Measurements from ENCODE around the gene ADCY1. TPM values are rescaled to one million over a fixed set of nuclear protein-coding genes. Genes with fewer than 3 reads are reported as not detected.

ADCY1 gene
- polyA plus RNA-seq, 4 donors: under 0.01 to 1.0 (median 0.88) TPM; not detected in 1

DNA sequence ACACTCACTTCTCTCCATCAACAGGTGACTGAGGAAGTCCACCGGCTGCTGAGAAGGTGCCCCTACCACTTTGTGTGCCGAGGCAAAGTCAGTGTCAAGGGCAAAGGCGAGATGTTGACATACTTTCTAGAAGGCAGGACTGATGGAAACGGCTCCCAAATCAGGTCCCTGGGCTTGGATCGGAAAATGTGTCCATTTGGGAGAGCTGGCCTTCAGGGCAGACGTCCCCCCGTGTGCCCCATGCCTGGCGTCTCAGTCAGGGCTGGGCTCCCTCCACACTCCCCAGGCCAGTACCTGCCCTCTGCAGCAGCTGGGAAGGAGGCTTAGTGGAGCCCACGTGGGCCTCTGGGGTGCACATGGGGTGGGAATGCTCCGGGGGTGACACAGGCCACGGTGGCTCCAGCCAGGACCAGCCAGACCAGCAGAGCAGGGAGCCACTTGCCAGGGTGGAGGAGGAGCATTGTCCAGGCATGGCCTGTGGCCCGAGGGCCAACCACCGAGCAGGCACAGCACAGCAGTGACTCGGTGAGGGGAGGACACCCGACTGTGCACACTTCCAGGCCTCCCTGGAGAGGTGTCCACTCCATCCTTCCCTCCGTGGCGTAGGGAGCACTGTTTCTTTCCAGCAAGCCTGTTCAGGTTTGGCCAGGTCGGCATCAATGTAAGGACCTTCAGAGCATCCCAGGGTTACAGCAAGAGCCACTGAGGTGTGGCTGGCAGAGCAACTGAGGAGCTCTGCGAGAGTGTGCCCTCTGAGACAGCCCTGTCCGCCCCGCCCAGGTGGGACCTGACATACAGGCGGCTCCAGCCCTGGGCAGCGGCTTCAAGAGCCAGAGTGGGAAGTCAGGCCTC, 139.7 kb downstream of the ADCY1 start:
- DNase-seq (no peak), FAIRE-seq (no peak)
- Histone ChIP-seq H3K4me3 (ENCODE audit: low read depth in 1 of 3, low read length in 3 of 3) (no peak overlapping the region), H3K4me1 (ENCODE audit: control insufficient read depth in 3 of 3, insufficient read depth in 2 of 3, low read depth in 1 of 3, low read length in 2 of 3) (no peaks in the 10 kb centered on the region), H3K36me3 (ENCODE audit: control insufficient read depth in 3 of 3, insufficient read depth in 2 of 3, low read depth in 1 of 3, low read length in 3 of 3) (peaks cover 0 to 2% (median 0%) of the 10 kb centered on the region in 3 donors), H3K9me3 (ENCODE audit: control insufficient read depth in 2 of 2, insufficient read depth in 1 of 2, low read depth in 1 of 2, low read length in 1 of 2) (no peaks in the 10 kb centered on the region), H3K27me3 (ENCODE audit: control insufficient read depth in 3 of 3, insufficient read depth in 3 of 3, low read length in 3 of 3) (no peaks in the 10 kb centered on the region), H3K27ac (ENCODE audit: low read depth in 1 of 3, low read length in 2 of 3) (no peak overlapping the region)
- 79 to 87% (median 85%) methylated on average over 23 of the region's 23 CpGs for WGBS, 3 donors

DNA sequence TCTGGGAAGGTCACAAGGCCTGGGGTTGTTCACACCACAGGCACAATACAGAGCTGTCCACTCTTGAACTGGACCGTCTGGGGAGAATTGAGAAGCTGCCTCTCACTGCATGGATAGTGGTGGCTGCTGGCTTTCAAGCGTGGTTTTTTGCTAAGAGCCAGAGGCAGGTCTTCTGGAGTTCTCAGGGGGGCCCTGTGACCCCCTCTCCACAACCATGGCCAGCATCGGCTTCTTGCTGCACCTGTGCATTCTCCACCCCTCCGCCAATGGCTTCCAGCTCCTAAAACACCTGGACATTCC, 140.3 kb downstream of the ADCY1 start:
- H3K27me3 ChIP-seq (ENCODE audit: control insufficient read depth in 3 of 3, insufficient read depth in 3 of 3, low read length in 3 of 3): no peaks in the 10 kb centered on the region
- H3K9me3 ChIP-seq (ENCODE audit: control insufficient read depth in 2 of 2, insufficient read depth in 1 of 2, low read depth in 1 of 2, low read length in 1 of 2): no peaks in the 10 kb centered on the region
- no peak for DNase-seq
- no peak overlapping the region for H3K27ac ChIP-seq (ENCODE audit: low read depth in 1 of 3, low read length in 2 of 3)
- FAIRE-seq: no peak
- no peak overlapping the region for H3K4me3 ChIP-seq (ENCODE audit: low read depth in 1 of 3, low read length in 3 of 3)
- WGBS, 3 donors: 66 to 67% (median 67%) methylated on average over 4 of the region's 4 CpGs
- peaks cover 0 to 2% (median 0%) of the 10 kb centered on the region in 3 donors for H3K36me3 ChIP-seq (ENCODE audit: control insufficient read depth in 3 of 3, insufficient read depth in 2 of 3, low read depth in 1 of 3, low read length in 3 of 3)
- H3K4me1 ChIP-seq (ENCODE audit: control insufficient read depth in 3 of 3, insufficient read depth in 2 of 3, low read depth in 1 of 3, low read length in 2 of 3): no peaks in the 10 kb centered on the region

DNA sequence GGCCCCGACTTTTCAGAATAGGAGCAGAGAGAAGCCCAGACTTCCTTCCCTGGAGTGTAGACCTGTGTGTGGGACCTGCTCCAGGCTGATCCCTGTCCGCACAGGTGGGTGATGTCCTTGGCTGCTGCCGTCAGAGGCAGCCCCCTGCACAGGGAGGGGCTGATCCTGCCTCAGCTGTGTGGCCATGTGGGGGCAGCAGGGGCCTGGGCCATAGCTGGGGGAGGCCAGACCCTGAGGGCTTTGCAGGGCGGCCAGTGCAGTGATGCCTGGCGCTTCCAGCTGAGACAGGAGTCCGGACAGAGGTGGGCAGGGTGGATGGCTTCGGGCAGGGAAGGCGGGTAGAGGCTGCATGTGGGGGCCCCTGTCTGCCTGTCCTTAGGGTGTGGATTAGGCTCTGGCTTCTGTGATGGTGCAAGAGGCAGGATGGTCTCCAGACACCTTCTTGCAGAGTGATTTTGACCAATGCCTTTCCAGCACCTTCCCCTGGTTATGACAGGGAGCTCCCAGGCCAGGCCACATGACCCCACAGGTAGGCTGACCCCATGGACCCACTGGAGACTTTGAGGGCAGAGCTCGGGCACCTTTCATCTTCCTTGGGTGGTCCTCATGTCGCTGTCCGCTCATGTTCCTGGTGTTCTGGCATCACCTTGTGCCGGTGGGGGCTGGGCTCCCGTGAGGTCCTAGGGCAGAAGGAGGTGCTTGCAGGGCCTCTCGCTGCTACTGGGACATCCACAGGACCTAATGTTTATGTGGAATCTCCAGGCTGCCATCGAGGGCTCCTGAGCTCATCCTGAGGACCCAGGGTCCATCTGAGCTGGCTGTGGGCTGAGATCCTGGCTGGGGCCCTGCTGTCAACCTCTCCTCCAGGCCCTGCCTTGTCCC, 141.5 kb downstream of the ADCY1 start:
- DNase-seq (no peak), FAIRE-seq (no peak)
- Histone ChIP-seq H3K27me3 (ENCODE audit: control insufficient read depth in 3 of 3, insufficient read depth in 3 of 3, low read length in 3 of 3) (no peaks in the 10 kb centered on the region), H3K27ac (ENCODE audit: low read depth in 1 of 3, low read length in 2 of 3) (no peak overlapping the region), H3K36me3 (ENCODE audit: control insufficient read depth in 3 of 3, insufficient read depth in 2 of 3, low read depth in 1 of 3, low read length in 3 of 3) (peaks cover 0 to 2% (median 0%) of the 10 kb centered on the region in 3 donors), H3K9me3 (ENCODE audit: control insufficient read depth in 2 of 2, insufficient read depth in 1 of 2, low read depth in 1 of 2, low read length in 1 of 2) (no peaks in the 10 kb centered on the region), H3K4me3 (ENCODE audit: low read depth in 1 of 3, low read length in 3 of 3) (no peak overlapping the region), H3K4me1 (ENCODE audit: control insufficient read depth in 3 of 3, insufficient read depth in 2 of 3, low read depth in 1 of 3, low read length in 2 of 3) (no peaks in the 10 kb centered on the region)
- WGBS, 3 donors: 87 to 91% (median 89%) methylated on average over 15 of the region's 15 CpGs

- FAIRE-seq (no peak), DNase-seq (no peak)
- Histone ChIP-seq H3K27me3 (ENCODE audit: control insufficient read depth in 3 of 3, insufficient read depth in 3 of 3, low read length in 3 of 3) (no peaks in the 10 kb centered on the region), H3K9me3 (ENCODE audit: control insufficient read depth in 2 of 2, insufficient read depth in 1 of 2, low read depth in 1 of 2, low read length in 1 of 2) (no peaks in the 10 kb centered on the region), H3K4me1 (ENCODE audit: control insufficient read depth in 3 of 3, insufficient read depth in 2 of 3, low read depth in 1 of 3, low read length in 2 of 3) (no peaks in the 10 kb centered on the region), H3K4me3 (ENCODE audit: low read depth in 1 of 3, low read length in 3 of 3) (no peak overlapping the region), H3K36me3 (ENCODE audit: control insufficient read depth in 3 of 3, insufficient read depth in 2 of 3, low read depth in 1 of 3, low read length in 3 of 3) (peaks cover 0 to 2% (median 0%) of the 10 kb centered on the region in 3 donors), H3K27ac (ENCODE audit: low read depth in 1 of 3, low read length in 2 of 3) (no peak overlapping the region)
- 82 to 87% (median 87%) methylated on average over 16 of the region's 16 CpGs for WGBS, 3 donors
Measured at GRCh38 chr7:45716380-45717203, 142.4 kb downstream of the ADCY1 start.

- no peaks in the 10 kb centered on the region for H3K9me3 ChIP-seq (ENCODE audit: control insufficient read depth in 2 of 2, insufficient read depth in 1 of 2, low read depth in 1 of 2, low read length in 1 of 2)
Measured at GRCh38 chr7:45717537-45718235, 143.5 kb downstream of the ADCY1 start.

DNA sequence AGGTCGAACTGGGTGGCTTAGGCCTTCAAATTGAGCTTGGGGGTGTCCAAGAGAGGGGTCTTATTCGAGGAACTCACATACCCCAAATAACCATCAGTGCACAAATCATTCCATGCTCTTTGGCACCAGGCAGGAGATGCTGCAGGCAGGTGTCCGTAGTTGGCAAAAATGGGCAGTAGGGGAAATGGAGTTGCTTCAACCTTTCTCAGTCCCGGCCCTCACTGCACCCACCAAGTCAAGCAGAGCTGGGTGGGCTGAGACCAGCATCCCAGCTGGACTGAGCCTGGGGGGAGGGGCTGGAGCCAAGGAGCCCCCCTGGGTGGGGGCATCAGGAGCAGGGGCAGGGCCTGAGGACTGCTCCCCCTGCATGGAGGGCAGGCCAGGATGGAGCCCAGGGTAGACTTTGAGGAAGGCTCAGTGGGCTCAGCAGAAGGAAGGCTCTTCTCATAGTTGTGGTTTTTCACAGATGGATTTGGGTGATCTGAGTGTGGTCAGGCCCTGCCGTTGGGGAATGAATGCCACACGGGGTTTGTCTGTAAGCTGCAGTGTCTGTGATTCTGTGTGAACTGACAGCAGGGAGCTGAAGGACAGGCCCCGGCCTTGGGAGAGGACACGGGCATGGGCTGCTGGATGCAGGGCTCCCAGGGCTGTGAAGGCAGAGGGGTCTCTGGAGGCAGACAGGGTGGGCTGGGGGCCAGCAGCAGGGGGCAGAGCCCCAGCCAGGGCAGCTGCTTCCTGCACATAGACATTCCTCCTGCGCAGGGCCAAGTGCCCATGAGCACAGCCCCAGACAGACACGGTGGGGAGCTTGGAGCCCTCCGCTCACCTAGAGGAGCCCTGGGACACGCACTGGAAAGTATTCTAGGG, 144.5 kb downstream of the ADCY1 start:
- 66 to 71% (median 68%) methylated on average over 12 of the region's 12 CpGs for WGBS, 3 donors
- FAIRE-seq (no peak), DNase-seq (no peak)
- Histone ChIP-seq H3K27ac (ENCODE audit: low read depth in 1 of 3, low read length in 2 of 3) (no peak overlapping the region), H3K27me3 (ENCODE audit: control insufficient read depth in 3 of 3, insufficient read depth in 3 of 3, low read length in 3 of 3) (no peaks in the 10 kb centered on the region), H3K36me3 (ENCODE audit: control insufficient read depth in 3 of 3, insufficient read depth in 2 of 3, low read depth in 1 of 3, low read length in 3 of 3) (peaks cover 0 to 7% (median 0%) of the 10 kb centered on the region in 3 donors), H3K4me3 (ENCODE audit: low read depth in 1 of 3, low read length in 3 of 3) (no peak overlapping the region), H3K9me3 (ENCODE audit: control insufficient read depth in 2 of 2, insufficient read depth in 1 of 2, low read depth in 1 of 2, low read length in 1 of 2) (no peaks in the 10 kb centered on the region), H3K4me1 (ENCODE audit: control insufficient read depth in 3 of 3, insufficient read depth in 2 of 3, low read depth in 1 of 3, low read length in 2 of 3) (no peaks in the 10 kb centered on the region)

More at GRCh38 chr7:45717537-45718235, 143.5 kb downstream of the ADCY1 start:
- DNase-seq (no peak), FAIRE-seq (no peak)
- Histone ChIP-seq H3K27me3 (ENCODE audit: control insufficient read depth in 3 of 3, insufficient read depth in 3 of 3, low read length in 3 of 3) (no peaks in the 10 kb centered on the region), H3K36me3 (ENCODE audit: control insufficient read depth in 3 of 3, insufficient read depth in 2 of 3, low read depth in 1 of 3, low read length in 3 of 3) (peaks cover 0 to 7% (median 0%) of the 10 kb centered on the region in 3 donors), H3K27ac (ENCODE audit: low read depth in 1 of 3, low read length in 2 of 3) (no peak overlapping the region), H3K4me3 (ENCODE audit: low read depth in 1 of 3, low read length in 3 of 3) (no peak overlapping the region), H3K4me1 (ENCODE audit: control insufficient read depth in 3 of 3, insufficient read depth in 2 of 3, low read depth in 1 of 3, low read length in 2 of 3) (no peaks in the 10 kb centered on the region)
- 75 to 80% (median 76%) methylated on average over 17 of the region's 17 CpGs for WGBS, 3 donors

- WGBS, 3 donors: 91 to 94% (median 93%) methylated on average over 3 of the region's 3 CpGs
- FAIRE-seq: no peak
- DNase-seq: no peak
- no peak overlapping the region for H3K27ac ChIP-seq (ENCODE audit: low read depth in 1 of 3, low read length in 2 of 3)
- no peaks in the 10 kb centered on the region for H3K9me3 ChIP-seq (ENCODE audit: control insufficient read depth in 2 of 2, insufficient read depth in 1 of 2, low read depth in 1 of 2, low read length in 1 of 2)
- no peaks in the 10 kb centered on the region for H3K4me1 ChIP-seq (ENCODE audit: control insufficient read depth in 3 of 3, insufficient read depth in 2 of 3, low read depth in 1 of 3, low read length in 2 of 3)
- peaks cover 2 to 14% (median 4%) of the 10 kb centered on the region in 3 donors for H3K36me3 ChIP-seq (ENCODE audit: control insufficient read depth in 3 of 3, insufficient read depth in 2 of 3, low read depth in 1 of 3, low read length in 3 of 3)
- H3K27me3 ChIP-seq (ENCODE audit: control insufficient read depth in 3 of 3, insufficient read depth in 3 of 3, low read length in 3 of 3): no peaks in the 10 kb centered on the region
- H3K4me3 ChIP-seq (ENCODE audit: low read depth in 1 of 3, low read length in 3 of 3): no peak overlapping the region
Measured at GRCh38 chr7:45720989-45721388, 146.8 kb downstream of the ADCY1 start.
